ENCODE measurements around the gene PTPRU. TPM values are rescaled to one million over a fixed set of nuclear protein-coding genes. Genes with fewer than 3 reads are reported as not detected.

The PTPRU gene
- total and polyA plus RNA-seq, 7 experiments from 2014 or later = 0.17 to 0.42 TPM; not detected in 5

DNA sequence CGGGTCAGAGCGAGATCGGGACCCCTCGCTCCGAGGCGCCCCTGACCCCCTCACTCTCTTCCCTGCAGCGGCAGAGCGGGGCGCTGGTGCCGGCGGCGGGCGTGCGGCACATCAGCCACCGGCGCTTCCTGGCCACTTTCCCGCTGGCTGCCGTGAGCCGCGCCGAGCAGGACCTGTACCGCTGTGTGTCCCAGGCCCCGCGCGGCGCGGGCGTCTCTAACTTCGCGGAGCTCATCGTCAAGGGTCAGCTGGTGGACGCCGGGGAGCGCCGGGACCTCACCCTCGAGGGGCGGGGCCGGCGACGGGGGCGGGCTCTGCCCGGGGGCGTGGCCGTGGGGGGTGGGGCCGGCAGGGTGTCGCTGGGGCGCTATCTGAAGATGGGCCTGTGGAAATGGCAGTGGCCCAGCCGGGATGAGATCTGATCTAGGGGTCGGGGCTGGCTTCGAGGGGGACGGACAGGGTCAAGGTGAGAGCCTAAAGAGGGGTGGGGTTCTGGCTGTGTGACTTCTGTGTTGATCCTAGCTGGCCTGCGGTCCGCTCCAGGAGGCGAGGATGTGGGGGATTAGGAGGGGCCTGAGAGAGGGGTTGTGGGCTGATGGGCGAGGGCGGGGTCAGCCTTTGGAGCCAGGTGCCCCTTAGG is 23.6 kb downstream of the PTPRU start:
- ChIA-PET POLR2A (interaction anchor here (0.6 kb wide), 1 partner anchor 818 kb away, joined by 3 read pairs; no protein-coding TSS in a partner anchor), CTCF (no interaction called here)

DNA sequence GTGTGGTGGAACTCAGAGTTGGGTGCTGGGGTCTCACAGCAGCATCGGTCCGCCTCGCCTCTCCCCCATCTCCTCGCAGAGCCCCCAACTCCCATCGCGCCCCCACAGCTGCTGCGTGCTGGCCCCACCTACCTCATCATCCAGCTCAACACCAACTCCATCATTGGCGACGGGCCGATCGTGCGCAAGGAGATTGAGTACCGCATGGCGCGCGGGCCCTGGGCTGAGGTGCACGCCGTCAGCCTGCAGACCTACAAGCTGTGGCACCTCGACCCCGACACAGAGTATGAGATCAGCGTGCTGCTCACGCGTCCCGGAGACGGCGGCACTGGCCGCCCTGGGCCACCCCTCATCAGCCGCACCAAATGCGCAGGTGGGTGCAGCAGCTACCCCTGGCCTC is 24.2 kb downstream of the PTPRU start:
- Mint-ChIP-seq H3K27ac (no peak overlapping the region), H3K9me3 (peaks cover 0 to 8% (median 0%) of the 10 kb centered on the region in 11 donors), H3K27me3 (peaks cover 45 to 65% (median 57%) of the 10 kb centered on the region in 5 donors), H3K4me1 (peaks cover 0 to 8% (median 6%) of the 10 kb centered on the region in 7 donors), H3K4me3 (peak overlapping the region; percentile 21 to 87 (median 80)), H3K36me3 (no peaks in the 10 kb centered on the region)
- Histone ChIP-seq H3K27me3 (ENCODE audit: control insufficient read depth in 2 of 2, insufficient read depth in 2 of 2, low read length in 2 of 2) (peaks cover 0 to 12% of the 10 kb centered on the region in 2 donors), H3K9me3 (ENCODE audit: control insufficient read depth in 2 of 3, low read length in 3 of 3) (no peaks in the 10 kb centered on the region), H3K36me3 (ENCODE audit: control insufficient read depth in 2 of 3, insufficient read depth in 3 of 3, low read length in 3 of 3) (no peaks in the 10 kb centered on the region), H3K4me3 (ENCODE audit: low read length) (no peak overlapping the region), H3K27ac (ENCODE audit: low read depth, low read length) (no peak overlapping the region), H3K4me1 (ENCODE audit: control insufficient read depth in 2 of 2, insufficient read depth in 2 of 2, low read length in 2 of 2) (peaks cover 0 to 2% of the 10 kb centered on the region in 2 donors)
- ATAC-seq = no peak
- DNase-seq = no peak
- ChIA-PET CTCF (no interaction called here), POLR2A (no interaction called here)
- intact Hi-C loops (cut with micrococcal nuclease) = no loop called here

More for the DNA sequence above, 23.6 kb downstream of the PTPRU start:
- intact Hi-C loops (cut with micrococcal nuclease) = no loop called here
- H3K27ac Mint-ChIP-seq = no peak overlapping the region
- peaks cover 0 to 8% (median 6%) of the 10 kb centered on the region in 7 donors for H3K4me1 Mint-ChIP-seq
- Histone ChIP-seq H3K27ac (ENCODE audit: low read depth, low read length) (no peak overlapping the region), H3K4me3 (ENCODE audit: low read length) (no peak overlapping the region), H3K4me1 (ENCODE audit: control insufficient read depth in 2 of 2, insufficient read depth in 2 of 2, low read length in 2 of 2) (peaks cover 0 to 2% of the 10 kb centered on the region in 2 donors), H3K9me3 (ENCODE audit: control insufficient read depth in 2 of 3, low read length in 3 of 3) (no peaks in the 10 kb centered on the region), H3K27me3 (ENCODE audit: control insufficient read depth in 2 of 2, insufficient read depth in 2 of 2, low read length in 2 of 2) (peaks cover 0 to 12% of the 10 kb centered on the region in 2 donors), H3K36me3 (ENCODE audit: control insufficient read depth in 2 of 3, insufficient read depth in 3 of 3, low read length in 3 of 3) (no peaks in the 10 kb centered on the region)
- peaks cover 0 to 6% (median 0%) of the 10 kb centered on the region in 11 donors for H3K9me3 Mint-ChIP-seq
- peak; percentile 67 for ATAC-seq
- peak overlapping the region; percentile 51 to 87 (median 80) for H3K4me3 Mint-ChIP-seq
- peaks cover 39 to 59% (median 51%) of the 10 kb centered on the region in 5 donors for H3K27me3 Mint-ChIP-seq
- H3K36me3 Mint-ChIP-seq = no peaks in the 10 kb centered on the region
- DNase-seq = peak in 5 of 9 donors; percentile 16 to 59 (median 24)

DNA sequence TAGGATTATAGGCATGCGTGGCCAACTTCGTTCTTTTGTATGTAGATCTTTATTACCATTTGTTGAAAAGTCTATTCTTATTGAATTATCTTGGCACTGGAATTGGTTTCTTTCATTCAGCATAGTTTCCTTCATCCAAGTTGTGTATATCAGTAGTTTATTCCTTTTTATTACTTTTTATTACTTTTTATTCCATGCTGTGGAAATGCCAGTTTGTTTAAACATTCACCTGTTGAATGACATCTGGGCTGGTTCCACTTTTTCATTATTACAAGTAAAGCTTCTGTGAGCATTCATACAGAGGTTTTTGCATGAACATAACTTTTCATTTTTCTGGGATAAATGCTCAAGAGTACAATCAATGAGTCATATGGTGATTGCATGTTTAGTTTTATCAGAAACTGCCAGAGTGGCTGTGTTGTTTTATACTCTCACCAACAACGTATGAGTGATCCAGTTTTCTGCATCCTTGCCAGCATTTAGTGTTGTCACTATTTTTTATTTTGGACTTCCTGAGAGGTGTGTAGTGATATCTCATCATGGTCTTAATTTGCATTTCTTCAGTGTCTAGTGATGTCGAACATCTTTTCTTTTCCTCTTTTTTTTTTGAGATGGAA is 28.6 kb downstream of the PTPRU start:
- intact Hi-C loops (cut with micrococcal nuclease) = no loop called here
- ChIA-PET CTCF (no interaction called here), POLR2A (no interaction called here)
- H3K4me3 ChIP-seq (ENCODE audit: low read length) = no peak overlapping the region
- H3K27me3 ChIP-seq (ENCODE audit: control insufficient read depth in 2 of 2, insufficient read depth in 2 of 2, low read length in 2 of 2) = peaks cover 0 to 21% of the 10 kb centered on the region in 2 donors
- H3K9me3 Mint-ChIP-seq = peaks cover 0 to 8% (median 0%) of the 10 kb centered on the region in 11 donors
- peaks cover 73 to 79% (median 76%) of the 10 kb centered on the region in 5 donors for H3K27me3 Mint-ChIP-seq
- H3K36me3 ChIP-seq (ENCODE audit: control insufficient read depth in 2 of 3, insufficient read depth in 3 of 3, low read length in 3 of 3) = no peaks in the 10 kb centered on the region
- H3K36me3 Mint-ChIP-seq = peaks cover 0 to 4% (median 0%) of the 10 kb centered on the region in 5 donors
- no peak for ATAC-seq
- no peak overlapping the region for H3K27ac ChIP-seq (ENCODE audit: low read depth, low read length)
- peaks cover 0 to 8% (median 6%) of the 10 kb centered on the region in 7 donors for H3K4me1 Mint-ChIP-seq
- H3K9me3 ChIP-seq (ENCODE audit: control insufficient read depth in 2 of 3, low read length in 3 of 3) = no peaks in the 10 kb centered on the region
- DNase-seq = no peak
- no peak overlapping the region for H3K4me3 Mint-ChIP-seq
- H3K4me1 ChIP-seq (ENCODE audit: control insufficient read depth in 2 of 2, insufficient read depth in 2 of 2, low read length in 2 of 2) = peaks cover 0 to 2% of the 10 kb centered on the region in 2 donors
- H3K27ac Mint-ChIP-seq = no peak overlapping the region

DNA sequence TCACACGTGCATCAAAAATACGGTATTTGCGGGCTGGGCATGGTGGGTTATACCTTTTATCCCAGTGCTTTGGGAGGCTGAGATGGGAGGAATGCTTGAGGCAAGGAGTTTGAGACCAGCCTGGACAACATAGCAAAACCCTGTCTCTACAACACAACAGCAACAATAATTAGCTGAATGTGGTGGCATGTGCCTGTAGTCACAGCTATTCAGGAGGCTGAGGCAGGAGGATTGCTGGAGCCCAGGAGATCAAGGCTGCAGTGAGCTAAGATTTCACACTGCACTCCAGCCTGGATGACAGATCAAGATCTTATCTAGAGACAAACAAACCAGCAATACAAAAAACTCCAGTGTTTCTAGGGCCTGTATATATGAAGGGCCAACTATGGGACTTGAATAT is 30.6 kb downstream of the PTPRU start:
- H3K27me3 ChIP-seq (ENCODE audit: control insufficient read depth in 2 of 2, insufficient read depth in 2 of 2, low read length in 2 of 2) = peaks cover 0 to 12% of the 10 kb centered on the region in 2 donors
- ChIA-PET POLR2A (no interaction called here), CTCF (no interaction called here)
- Mint-ChIP-seq H3K27me3 (peaks cover 68 to 78% (median 73%) of the 10 kb centered on the region in 5 donors), H3K9me3 (peaks cover 0 to 8% (median 0%) of the 10 kb centered on the region in 11 donors), H3K4me3 (no peak overlapping the region), H3K27ac (no peak overlapping the region), H3K36me3 (peaks cover 0 to 4% (median 0%) of the 10 kb centered on the region in 5 donors), H3K4me1 (peaks cover 0 to 4% (median 0%) of the 10 kb centered on the region in 7 donors)
- intact Hi-C loops (cut with micrococcal nuclease) = no loop called here
- no peak overlapping the region for H3K27ac ChIP-seq (ENCODE audit: low read depth, low read length)
- ATAC-seq (no peak), DNase-seq (no peak)
- H3K4me1 ChIP-seq (ENCODE audit: control insufficient read depth in 2 of 2, insufficient read depth in 2 of 2, low read length in 2 of 2) = no peaks in the 10 kb centered on the region
- H3K36me3 ChIP-seq (ENCODE audit: control insufficient read depth in 2 of 3, insufficient read depth in 3 of 3, low read length in 3 of 3) = no peaks in the 10 kb centered on the region
- no peak overlapping the region for H3K4me3 ChIP-seq (ENCODE audit: low read length)
- H3K9me3 ChIP-seq (ENCODE audit: control insufficient read depth in 2 of 3, low read length in 3 of 3) = no peaks in the 10 kb centered on the region

DNA sequence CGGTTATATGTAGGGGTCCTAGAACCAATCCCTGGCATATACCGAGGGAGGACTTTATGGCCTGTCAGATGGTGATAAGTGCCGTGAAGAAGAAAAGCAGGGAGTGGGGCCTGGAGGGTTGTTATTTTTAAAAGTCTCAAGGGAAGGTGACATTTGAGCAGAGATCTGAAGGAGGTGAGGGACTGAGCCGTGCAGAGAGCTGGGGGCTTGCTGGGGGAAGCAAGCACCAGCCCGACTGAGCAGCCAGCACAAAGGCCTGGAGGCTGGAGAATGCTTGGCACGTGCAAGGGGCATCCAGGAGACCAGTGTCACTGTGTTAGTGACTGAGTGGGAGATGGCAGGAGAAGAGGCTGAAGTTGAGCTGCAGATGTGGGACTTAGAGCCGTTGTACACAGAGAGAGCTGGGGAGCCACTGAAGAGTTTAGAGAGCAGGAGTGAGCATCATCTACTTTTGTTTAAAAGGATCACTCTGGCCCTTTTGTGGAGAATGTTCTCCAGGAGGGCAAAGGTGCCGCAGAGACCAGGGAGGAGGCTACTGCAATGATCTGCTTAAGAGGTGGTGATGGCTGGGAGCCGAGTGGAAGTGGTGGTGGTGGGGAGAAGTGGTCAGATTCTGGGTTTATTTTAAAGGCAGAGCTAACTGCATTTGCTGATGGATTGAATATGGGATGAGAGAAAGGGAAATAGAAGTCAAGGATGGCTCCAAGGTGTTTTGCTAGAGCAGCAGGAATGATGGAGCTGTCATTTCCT is 31.2 kb downstream of the PTPRU start:
- peaks cover 0 to 4% (median 0%) of the 10 kb centered on the region in 7 donors for H3K4me1 Mint-ChIP-seq
- no peak for ATAC-seq
- no peak overlapping the region for H3K4me3 ChIP-seq (ENCODE audit: low read length)
- H3K4me3 Mint-ChIP-seq = no peak overlapping the region
- ChIA-PET POLR2A (no interaction called here), CTCF (no interaction called here)
- DNase-seq = no peak
- H3K27ac Mint-ChIP-seq = no peak overlapping the region
- H3K4me1 ChIP-seq (ENCODE audit: control insufficient read depth in 2 of 2, insufficient read depth in 2 of 2, low read length in 2 of 2) = no peaks in the 10 kb centered on the region
- H3K27me3 Mint-ChIP-seq = peaks cover 66 to 77% (median 73%) of the 10 kb centered on the region in 5 donors
- intact Hi-C loops (cut with micrococcal nuclease) = no loop called here
- no peaks in the 10 kb centered on the region for H3K9me3 ChIP-seq (ENCODE audit: control insufficient read depth in 2 of 3, low read length in 3 of 3)
- H3K9me3 Mint-ChIP-seq = peaks cover 0 to 8% (median 0%) of the 10 kb centered on the region in 11 donors
- H3K36me3 ChIP-seq (ENCODE audit: control insufficient read depth in 2 of 3, insufficient read depth in 3 of 3, low read length in 3 of 3) = no peaks in the 10 kb centered on the region
- H3K27me3 ChIP-seq (ENCODE audit: control insufficient read depth in 2 of 2, insufficient read depth in 2 of 2, low read length in 2 of 2) = peaks cover 0 to 9% of the 10 kb centered on the region in 2 donors
- no peak overlapping the region for H3K27ac ChIP-seq (ENCODE audit: low read depth, low read length)
- peaks cover 0 to 4% (median 0%) of the 10 kb centered on the region in 5 donors for H3K36me3 Mint-ChIP-seq

DNA sequence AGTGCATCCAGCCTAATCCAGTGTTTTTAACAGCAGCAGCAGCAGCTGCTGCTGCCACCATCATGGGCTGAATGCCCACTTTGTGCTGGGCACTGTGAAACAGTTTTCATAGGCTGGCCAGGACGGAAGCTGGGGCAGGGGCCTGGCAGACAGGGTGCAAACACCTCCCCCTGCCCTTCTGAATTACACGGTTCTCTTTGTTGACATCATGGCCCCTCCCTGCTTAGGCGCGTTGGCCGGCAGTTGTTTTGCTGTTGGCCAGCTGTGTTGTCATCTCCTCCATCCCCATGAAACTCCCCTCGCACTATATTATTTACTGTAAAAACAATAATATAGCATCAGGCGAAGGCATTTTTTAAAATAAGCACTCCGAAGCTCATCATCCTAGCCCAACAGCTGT is 33.1 kb downstream of the PTPRU start:
- H3K4me3 ChIP-seq (ENCODE audit: low read length) = no peak overlapping the region
- H3K27me3 Mint-ChIP-seq = peaks cover 65 to 78% (median 70%) of the 10 kb centered on the region in 5 donors
- ATAC-seq = no peak
- intact Hi-C loops (cut with micrococcal nuclease) = no loop called here
- no peak overlapping the region for H3K27ac Mint-ChIP-seq
- no peaks in the 10 kb centered on the region for H3K4me1 ChIP-seq (ENCODE audit: control insufficient read depth in 2 of 2, insufficient read depth in 2 of 2, low read length in 2 of 2)
- ChIA-PET POLR2A (interaction anchor here (0.6 kb wide), 1 partner anchor 633 kb away, joined by 3 read pairs; no protein-coding TSS in a partner anchor), CTCF (no interaction called here)
- H3K9me3 Mint-ChIP-seq = peaks cover 0 to 4% (median 0%) of the 10 kb centered on the region in 11 donors
- H3K9me3 ChIP-seq (ENCODE audit: control insufficient read depth in 2 of 3, low read length in 3 of 3) = no peaks in the 10 kb centered on the region
- H3K36me3 Mint-ChIP-seq = peaks cover 0 to 4% (median 0%) of the 10 kb centered on the region in 5 donors
- H3K36me3 ChIP-seq (ENCODE audit: control insufficient read depth in 2 of 3, insufficient read depth in 3 of 3, low read length in 3 of 3) = no peaks in the 10 kb centered on the region
- no peak overlapping the region for H3K4me3 Mint-ChIP-seq
- DNase-seq = no peak
- H3K4me1 Mint-ChIP-seq = peaks cover 0 to 4% (median 0%) of the 10 kb centered on the region in 7 donors
- H3K27me3 ChIP-seq (ENCODE audit: control insufficient read depth in 2 of 2, insufficient read depth in 2 of 2, low read length in 2 of 2) = peaks cover 0 to 9% of the 10 kb centered on the region in 2 donors
- H3K27ac ChIP-seq (ENCODE audit: low read depth, low read length) = no peak overlapping the region

Measured in naive thymus-derived CD4-positive, alpha-beta T cell (primary cell).